HG02885 (cell line): ENCODE data around the gene THOC5.
"Not testable (repeated sequence)": the region's sequence is repeated elsewhere in the genome, so short reads cannot be mapped to it uniquely, and the experiment has no call there.

Source experiments
- ATAC-seq: cut with Tn5 transposase; IDR thresholded peaks from one replicate; pipeline ENCODE4 v1.9.1; 2021; ENCODE audit warnings: mild to moderate bottlenecking; ENCODE audit not compliant: unreplicated experiment, poor library complexity

THOC5 gene

GRCh38 chr22:29563652-29564460 is 10.3 kb upstream of the THOC5 start:
- no peak for ATAC-seq

- ATAC-seq: no peak
Measured at GRCh38 chr22:29559853-29560252, 6.3 kb upstream of the THOC5 start.

- no peak for ATAC-seq
Measured at GRCh38 chr22:29559030-29559429, 5.5 kb upstream of the THOC5 start.

- ATAC-seq: no peak
Measured at GRCh38 chr22:29555065-29555644, 1.6 kb upstream of the THOC5 start.

GRCh38 chr22:29552357-29552756 is 1.2 kb downstream of the THOC5 start:
- not testable (repeated sequence) for ATAC-seq

- no peak for ATAC-seq
Measured at GRCh38 chr22:29550005-29550404, 3.6 kb downstream of the THOC5 start.

GRCh38 chr22:29545045-29545444 is 8.5 kb downstream of the THOC5 start:
- ATAC-seq: not testable (repeated sequence)

GRCh38 chr22:29541845-29542244 is 11.7 kb downstream of the THOC5 start:
- ATAC-seq: no peak

- ATAC-seq: no peak
Measured at GRCh38 chr22:29539105-29539504, 14.5 kb downstream of the THOC5 start.

- no peak for ATAC-seq
Measured at GRCh38 chr22:29536411-29536810, 17.1 kb downstream of the THOC5 start.

GRCh38 chr22:29531419-29531818 is 22.1 kb downstream of the THOC5 start:
- no peak for ATAC-seq

- ATAC-seq: no peak
Measured at GRCh38 chr22:29530716-29531115, 22.8 kb downstream of the THOC5 start.

GRCh38 chr22:29528144-29528543 is 25.4 kb downstream of the THOC5 start:
- no peak for ATAC-seq

- ATAC-seq: no peak
Measured at GRCh38 chr22:29524442-29525191, 28.9 kb downstream of the THOC5 start.

- no peak for ATAC-seq
Measured at GRCh38 chr22:29523761-29524160, 29.8 kb downstream of the THOC5 start.

- ATAC-seq: no peak
Measured at GRCh38 chr22:29521526-29521925, 32.0 kb downstream of the THOC5 start.

GRCh38 chr22:29520851-29521250 is 32.7 kb downstream of the THOC5 start:
- ATAC-seq: no peak

- ATAC-seq: no peak
Measured at GRCh38 chr22:29519996-29520395, 33.6 kb downstream of the THOC5 start.

GRCh38 chr22:29518427-29518826 is 35.1 kb downstream of the THOC5 start:
- no peak for ATAC-seq

- ATAC-seq: no peak
Measured at GRCh38 chr22:29517215-29517908, 36.2 kb downstream of the THOC5 start.

- ATAC-seq: no peak
Measured at GRCh38 chr22:29512031-29512430, 41.5 kb downstream of the THOC5 start.
